NT2/D1 (cell line): ENCODE data around the gene GUCA2A.

Experiments used
- YY1 ChIP-seq: IDR thresholded peaks from 2 replicates; pipeline ENCODE4 v1.6.1; 2011; ENCODE audit not compliant: insufficient read length, insufficient read depth
- ZNF274 ChIP-seq: IDR thresholded peaks from 2 replicates; pipeline ENCODE4 v1.6.1; 2011; ENCODE audit warnings: mild to moderate bottlenecking, low read depth, low read length

DNA sequence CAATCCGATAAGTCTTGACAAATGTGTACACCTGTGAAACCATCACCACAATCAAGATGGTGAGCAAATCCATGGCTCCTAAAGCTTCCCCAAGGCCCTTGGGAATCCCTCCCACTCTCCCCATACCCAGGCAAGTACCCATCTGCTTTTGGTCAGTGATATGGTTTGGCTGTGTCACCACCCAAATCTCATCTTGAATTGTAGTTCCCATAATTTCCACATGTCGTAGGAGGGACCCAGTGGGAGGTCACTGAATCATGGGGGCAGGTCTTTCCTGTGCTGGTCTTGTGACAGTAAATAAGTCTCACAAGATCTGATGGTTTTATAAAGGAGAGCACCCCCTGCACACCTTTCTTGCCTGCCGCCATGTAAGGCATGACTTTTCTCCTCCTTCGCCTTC, 26.0 kb downstream of the GUCA2A start:
- TF ChIP-seq ZNF274 (no peak), YY1 (no peak)
